ENCODE measurements around the gene SLC6A9.

The SLC6A9 gene

DNA sequence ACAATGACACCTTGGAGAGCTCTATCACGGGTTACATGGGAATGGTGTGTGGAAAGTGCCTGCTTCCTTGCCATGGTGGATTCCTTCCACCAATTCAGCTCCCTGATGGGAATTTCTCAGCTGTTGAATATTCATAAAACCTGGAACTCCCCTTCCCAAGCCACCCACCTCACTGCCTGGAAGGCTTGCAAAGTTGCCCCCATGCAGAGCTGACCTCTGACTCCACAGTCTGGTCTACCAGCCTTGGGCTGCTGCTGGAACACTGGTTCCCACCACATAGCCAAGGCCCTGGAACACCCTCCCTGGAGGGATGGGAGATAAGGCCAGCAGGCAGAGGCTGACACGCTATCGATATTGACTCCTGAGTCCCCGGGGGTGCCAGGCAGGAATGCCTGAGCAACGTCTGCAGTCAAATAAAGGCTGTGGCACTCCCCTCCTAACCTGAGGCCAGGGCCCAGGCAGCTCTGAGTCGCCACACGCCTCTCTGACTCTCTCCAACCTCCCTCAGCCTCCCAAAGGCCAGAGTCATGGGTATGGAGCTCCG is 31.1 kb downstream of the SLC6A9 start:
- DNase-seq (ENCODE audit: low spot score): no peak
- TF ChIP-seq, protein P1, sequence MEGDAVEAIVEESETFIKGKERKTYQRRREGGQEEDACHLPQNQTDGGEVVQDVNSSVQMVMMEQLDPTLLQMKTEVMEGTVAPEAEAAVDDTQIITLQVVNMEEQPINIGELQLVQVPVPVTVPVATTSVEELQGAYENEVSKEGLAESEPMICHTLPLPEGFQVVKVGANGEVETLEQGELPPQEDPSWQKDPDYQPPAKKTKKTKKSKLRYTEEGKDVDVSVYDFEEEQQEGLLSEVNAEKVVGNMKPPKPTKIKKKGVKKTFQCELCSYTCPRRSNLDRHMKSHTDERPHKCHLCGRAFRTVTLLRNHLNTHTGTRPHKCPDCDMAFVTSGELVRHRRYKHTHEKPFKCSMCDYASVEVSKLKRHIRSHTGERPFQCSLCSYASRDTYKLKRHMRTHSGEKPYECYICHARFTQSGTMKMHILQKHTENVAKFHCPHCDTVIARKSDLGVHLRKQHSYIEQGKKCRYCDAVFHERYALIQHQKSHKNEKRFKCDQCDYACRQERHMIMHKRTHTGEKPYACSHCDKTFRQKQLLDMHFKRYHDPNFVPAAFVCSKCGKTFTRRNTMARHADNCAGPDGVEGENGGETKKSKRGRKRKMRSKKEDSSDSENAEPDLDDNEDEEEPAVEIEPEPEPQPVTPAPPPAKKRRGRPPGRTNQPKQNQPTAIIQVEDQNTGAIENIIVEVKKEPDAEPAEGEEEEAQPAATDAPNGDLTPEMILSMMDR (IDR thresholded peaks at IDR 0.05; ENCODE audit: extremely low read depth, missing control alignments): no peak

DNA sequence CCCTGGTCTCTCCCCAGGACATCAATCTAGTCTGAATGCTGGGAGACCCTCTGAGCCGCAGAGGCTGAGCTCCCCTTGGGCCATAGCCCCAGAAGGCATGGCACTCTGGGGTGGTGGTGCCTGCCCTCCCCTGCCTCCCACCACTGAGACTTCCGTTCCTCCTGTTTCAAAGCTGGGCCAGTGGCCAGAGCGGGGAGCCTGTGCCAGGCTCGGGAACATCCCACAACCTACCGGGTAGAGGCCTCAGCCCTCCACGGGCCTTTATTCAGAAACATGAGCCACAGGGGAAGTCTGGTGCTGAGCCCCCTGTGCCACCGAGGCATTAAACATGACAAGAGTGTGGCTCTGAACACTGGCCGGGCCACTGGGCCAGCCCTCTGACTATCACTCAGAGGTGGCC is 31.8 kb downstream of the SLC6A9 start:
- DNase-seq (ENCODE audit: low spot score): no peak
- TF ChIP-seq, protein P1 (IDR thresholded peaks at IDR 0.05; ENCODE audit: extremely low read depth, missing control alignments): no peak

DNA sequence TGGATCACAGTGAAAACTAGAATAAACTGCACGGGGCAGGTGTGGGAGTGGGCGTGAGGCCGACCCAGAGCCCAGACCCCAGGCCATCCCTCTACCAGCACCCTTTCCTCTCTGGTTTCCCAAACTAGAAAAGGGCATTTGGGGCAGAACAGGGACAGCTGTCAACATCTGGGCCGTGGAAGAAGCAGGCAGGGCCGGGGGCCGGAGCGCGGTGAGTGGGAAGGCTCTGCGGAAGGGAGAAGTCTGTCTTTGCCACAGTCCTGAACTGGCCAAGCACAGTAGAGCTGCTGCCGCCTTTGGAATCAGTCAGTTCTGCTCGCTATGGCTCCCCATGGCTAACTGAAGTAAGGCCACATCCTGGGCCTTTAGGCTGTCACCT is 33.3 kb downstream of the SLC6A9 start:
- DNase-seq (ENCODE audit: low spot score): no peak
- TF ChIP-seq, protein P1 (IDR thresholded peaks at IDR 0.05; ENCODE audit: extremely low read depth, missing control alignments): no peak

DNA sequence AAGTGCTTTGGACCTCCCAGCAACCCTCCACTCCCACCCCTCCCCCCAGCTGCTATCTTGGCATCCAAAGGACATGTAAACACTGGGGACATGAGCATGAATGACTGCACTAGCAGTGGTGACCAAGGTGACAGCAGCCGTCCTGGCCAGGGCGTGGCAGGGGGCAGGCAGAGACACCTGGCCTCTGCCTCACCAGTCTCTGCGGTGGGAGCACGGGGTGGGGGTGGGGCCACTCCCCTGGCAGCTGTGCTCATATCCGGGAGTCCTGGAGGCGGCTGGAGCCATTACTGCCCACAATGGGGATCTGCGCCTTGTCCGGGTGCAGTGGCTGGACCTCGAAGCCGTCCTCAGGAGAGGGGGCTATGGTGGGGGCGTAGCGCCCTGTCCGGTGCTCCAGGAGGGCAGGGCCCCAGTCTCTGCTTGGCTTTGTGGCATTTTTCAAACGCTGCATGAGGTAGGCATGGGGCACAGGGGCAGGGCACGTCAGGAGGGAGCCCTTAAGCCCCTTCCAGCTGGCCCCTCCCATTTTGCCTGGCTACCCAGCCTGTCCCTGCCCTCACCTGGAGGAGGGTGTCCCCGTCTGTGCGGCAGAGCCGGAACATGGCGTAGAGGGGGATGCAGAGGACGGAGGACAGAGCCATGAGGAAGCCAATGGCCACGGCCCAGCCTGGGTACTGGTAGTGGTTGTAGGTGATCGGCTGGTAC is 33.8 kb downstream of the SLC6A9 start:
- DNase-seq (ENCODE audit: low spot score): no peak

DNA sequence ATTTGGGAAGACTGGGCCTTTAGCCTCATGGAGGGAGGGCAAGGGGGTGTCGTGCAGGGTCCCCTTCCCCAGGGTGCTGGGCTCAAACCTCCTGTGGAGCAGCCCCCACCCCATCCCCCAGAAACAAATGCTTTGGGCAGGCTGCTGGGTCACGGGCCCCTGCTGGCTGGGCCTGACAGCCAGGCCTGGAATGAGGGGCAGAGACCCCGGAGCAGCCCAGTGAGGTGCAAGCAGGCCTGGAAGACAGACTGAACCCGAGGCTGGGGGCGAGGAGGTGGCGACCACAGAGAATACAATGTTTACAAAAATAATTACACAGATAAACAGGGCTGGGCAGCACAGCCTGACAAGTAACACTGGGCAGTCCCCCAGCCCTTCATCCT is 34.5 kb downstream of the SLC6A9 start:
- TF ChIP-seq, protein P1 (IDR thresholded peaks at IDR 0.05; ENCODE audit: extremely low read depth, missing control alignments): no peak
- DNase-seq (ENCODE audit: low spot score): no peak

More for the DNA sequence above, 33.8 kb downstream of the SLC6A9 start:
- TF ChIP-seq, protein P1 (IDR thresholded peaks at IDR 0.05; ENCODE audit: extremely low read depth, missing control alignments): no peak

DNA sequence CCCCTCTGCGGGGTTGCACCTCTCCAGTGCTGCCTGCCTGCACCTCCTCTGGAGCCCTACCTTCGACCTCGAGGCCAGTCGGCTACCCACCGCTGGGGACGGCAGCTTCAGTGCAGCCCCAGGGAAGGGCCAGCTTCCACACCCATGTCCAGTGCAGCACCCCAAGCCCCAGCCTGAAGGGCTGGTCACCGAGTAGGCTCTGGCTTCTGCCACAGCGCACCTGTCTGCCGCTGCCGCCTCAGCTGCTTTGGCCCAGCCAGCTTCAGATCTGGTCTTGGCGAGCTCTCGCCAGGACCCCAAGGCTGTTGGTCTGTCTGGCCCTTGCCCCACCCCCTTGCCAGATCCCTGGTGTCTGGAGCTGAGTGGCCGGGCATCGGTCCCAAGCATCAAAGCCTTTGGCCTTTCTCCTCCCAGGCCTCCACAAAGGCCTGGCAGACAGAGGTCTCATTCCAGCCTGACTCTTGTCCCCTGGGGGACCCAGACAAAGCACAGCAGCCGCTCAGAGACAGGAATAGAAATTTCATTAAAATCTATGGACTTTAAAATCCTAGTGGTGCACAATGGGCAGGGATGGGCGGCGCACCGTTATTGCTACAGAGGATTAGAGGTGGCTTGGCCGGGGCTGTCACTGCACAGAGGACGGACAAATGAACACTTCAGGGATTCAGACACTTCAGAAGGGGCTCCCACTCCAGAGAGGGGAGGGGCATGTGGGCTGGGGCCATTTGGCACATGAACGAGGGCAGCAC is 35.1 kb downstream of the SLC6A9 start:
- TF ChIP-seq, protein P1 (IDR thresholded peaks at IDR 0.05; ENCODE audit: extremely low read depth, missing control alignments): no peak
- no peak for DNase-seq (ENCODE audit: low spot score)

Measured in GM20000 (cell line).